Testis (tissue), 3 donors: ENCODE measurements around the gene SNX3. TPM values are rescaled to one million over a fixed set of nuclear protein-coding genes. Genes with fewer than 3 reads are reported as not detected.

Experiments used
- DNase-seq: peaks from one replicate; pipeline ENCODE4 v3.0.0-alpha.2; 2019
- H3K27ac ChIP-seq, 2 donors: fragments of 200-600 bp; sonication (generic); one replicate each; pipeline ENCODE4 v1.5.1; 2019
- H3K27me3 ChIP-seq: fragments of 200-600 bp; sonication (generic); one replicate; pipeline ENCODE4 v1.5.1; 2019
- H3K36me3 ChIP-seq: fragments of 200-600 bp; sonication (generic); one replicate; pipeline ENCODE4 v1.5.1; 2017; ENCODE audit warnings: low read depth; ENCODE audit errors: missing control alignments
- H3K4me1 ChIP-seq: fragments of 200-600 bp; sonication (generic); one replicate; pipeline ENCODE4 v1.5.1; 2019
- H3K4me3 ChIP-seq, 2 donors: fragments of 200-600 bp; sonication (generic); one replicate each; pipeline ENCODE4 v1.5.1; 2017 to 2019
- H3K9me3 ChIP-seq: fragments of 200-600 bp; sonication (generic); one replicate; pipeline ENCODE4 v1.5.1; 2017
- CTCF ChIP-seq, 3 experiments: fragments of 450-650 bp in 2 of 3; fragments of 200-600 bp in 1 of 3; sonication (generic) in 1 of 3; IDR thresholded peaks; one replicate each; pipeline ENCODE4 v1.5.1; 2016 to 2019; ENCODE audit warnings: antibody characterized with exemption in 3 of 3, mild to moderate bottlenecking in 2 of 3, moderate library complexity in 1 of 3
- POLR2A ChIP-seq: fragments of 450-650 bp; IDR thresholded peaks from one replicate; pipeline ENCODE4 v1.6.1; 2017; ENCODE audit warnings: antibody characterized with exemption, mild to moderate bottlenecking, moderate library complexity
- WGBS, 2 donors: methylation state at CpG; one replicate each; pipeline ENCODE4 v1.1.5; 2018; 5-methylcytosine and 5-hydroxymethylcytosine counted together
- intact Hi-C: fragments of 100-400 bp; cut with DNase I; formaldehyde crosslinking; loops from one replicate; pipeline ENCODE4 v1.15.1; 2023; ENCODE audit warnings: low total_unique reads
- polyA plus RNA-seq: library from polyadenylated mRNA; stranded (reverse); fragments of 350-450 nt; fragmentation: Illumina TruSeq; extraction: RNeasy Lipid Tissue Mini Kit (QIAGEN cat#74804); gene quantifications from one replicate; pipeline ENCODE4 v1.2.3, GENCODE V29; 2014; ENCODE audit warnings: low read depth, low replicate concordance; ENCODE audit not compliant: insufficient read depth
- total RNA-seq, 2 donors: library from RNA; depleted of rRNA; stranded (reverse); fragments of >200 nt; gene quantifications; one replicate each; pipeline ENCODE4 v1.2.3, GENCODE V29; 2016

Gene SNX3
- total and polyA plus RNA-seq, 3 donors from 2014 or later = 125 to 252 (median 139) TPM

GRCh38 chr6:108291091-108291490 is 30.3 kb upstream of the SNX3 start:
- DNase-seq = no peak

GRCh38 chr6:108288742-108289141 is 27.9 kb upstream of the SNX3 start:
- H3K4me3 ChIP-seq = no peak overlapping the region
- DNase-seq = no peak
- no peak overlapping the region for H3K27ac ChIP-seq
- no peaks in the 10 kb centered on the region for H3K36me3 ChIP-seq
- H3K4me1 ChIP-seq = no peaks in the 10 kb centered on the region
- TF ChIP-seq CTCF (IDR thresholded peaks at IDR 0.05) = no peak
- TF ChIP-seq POLR2A = no peak
- H3K27me3 ChIP-seq = no peaks in the 10 kb centered on the region
- no peaks in the 10 kb centered on the region for H3K9me3 ChIP-seq
- intact Hi-C loops = no loop called here

More at GRCh38 chr6:108291091-108291490, 30.3 kb upstream of the SNX3 start:
- no peak overlapping the region for H3K4me3 ChIP-seq
- TF ChIP-seq POLR2A (no peak), CTCF (IDR thresholded peaks at IDR 0.05) (no peak)
- no peaks in the 10 kb centered on the region for H3K27me3 ChIP-seq
- no peak overlapping the region for H3K27ac ChIP-seq
- H3K36me3 ChIP-seq = no peaks in the 10 kb centered on the region
- intact Hi-C loops = no loop called here
- no peaks in the 10 kb centered on the region for H3K9me3 ChIP-seq
- 85 to 89% methylated on average over 4 of the region's 4 CpGs for WGBS, 2 donors
- peaks cover 3% of the 10 kb centered on the region for H3K4me1 ChIP-seq

GRCh38 chr6:108287373-108287772 is 26.5 kb upstream of the SNX3 start:
- DNase-seq = no peak
- Histone ChIP-seq H3K4me3 (no peak overlapping the region), H3K36me3 (no peaks in the 10 kb centered on the region), H3K27ac (no peak overlapping the region), H3K4me1 (no peaks in the 10 kb centered on the region), H3K9me3 (no peaks in the 10 kb centered on the region), H3K27me3 (no peaks in the 10 kb centered on the region)
- intact Hi-C loops = no loop called here
- TF ChIP-seq CTCF (IDR thresholded peaks at IDR 0.05) = no peak
- TF ChIP-seq POLR2A = no peak
- WGBS, 2 donors = 75 to 82% methylated on average over 3 of the region's 3 CpGs

- Histone ChIP-seq H3K9me3 (no peaks in the 10 kb centered on the region), H3K4me3 (no peak overlapping the region), H3K27me3 (no peaks in the 10 kb centered on the region), H3K36me3 (no peaks in the 10 kb centered on the region), H3K4me1 (no peaks in the 10 kb centered on the region), H3K27ac (no peak overlapping the region)
- 88 to 92% methylated on average over 4 of the region's 4 CpGs for WGBS, 2 donors
- TF ChIP-seq CTCF (IDR thresholded peaks at IDR 0.05) (no peak), POLR2A (no peak)
- DNase-seq = no peak
- intact Hi-C loops = no loop called here
Observed at GRCh38 chr6:108286366-108286765, 25.5 kb upstream of the SNX3 start.

GRCh38 chr6:108285381-108285780 is 24.5 kb upstream of the SNX3 start:
- Histone ChIP-seq H3K36me3 (no peaks in the 10 kb centered on the region), H3K9me3 (no peaks in the 10 kb centered on the region), H3K4me1 (no peaks in the 10 kb centered on the region), H3K27ac (no peak overlapping the region), H3K27me3 (no peaks in the 10 kb centered on the region), H3K4me3 (no peak overlapping the region)
- DNase-seq = no peak
- intact Hi-C loops = no loop called here
- TF ChIP-seq CTCF (IDR thresholded peaks at IDR 0.05) (no peak), POLR2A (no peak)
